Cardiac muscle cell (in vitro differentiated cells and primary cell): Measurements from ENCODE around the gene SKI. TPM values are rescaled to one million over a fixed set of nuclear protein-coding genes. Genes with fewer than 3 reads are reported as not detected.
"Not testable (repeated sequence)": the region's sequence is repeated elsewhere in the genome, so short reads cannot be mapped to it uniquely, and the experiment has no call there.

Source experiments
- DNase-seq, 2 donors: peaks; one replicate each; pipeline versions ENCODE4 v3.0.0 to v3.0.0-alpha.2; 2010 to 2017; ENCODE audit warnings: low read depth in 1 of 2, low spot score in 1 of 2
- H3K27ac ChIP-seq: fragments of 200-600 bp; sonication (generic); 2 replicates; pipeline ENCODE4 v1.5.1; 2016
- H3K27me3 ChIP-seq: fragments of 200-600 bp; sonication (generic); 2 replicates; pipeline ENCODE4 v1.6.0; 2016; ENCODE audit warnings: control low read depth
- H3K36me3 ChIP-seq: fragments of 200-600 bp; sonication (generic); 2 replicates; pipeline ENCODE4 v1.5.1; 2016; ENCODE audit warnings: control low read depth
- H3K4me1 ChIP-seq: fragments of 200-600 bp; sonication (generic); 2 replicates; pipeline ENCODE4 v1.8.1; 2017; ENCODE audit warnings: low read depth, mild to moderate bottlenecking, mixed run types
- H3K4me3 ChIP-seq: fragments of 200-600 bp; sonication (generic); 2 replicates; pipeline ENCODE4 v1.5.1; 2016; ENCODE audit warnings: mild to moderate bottlenecking
- H3K9me3 ChIP-seq: fragments of 200-600 bp; sonication (generic); 2 replicates; pipeline ENCODE4 v1.5.1; 2017; ENCODE audit warnings: low read depth, mild to moderate bottlenecking, control low read depth
- polyA plus RNA-seq: library from polyadenylated mRNA; unstranded; fragments of >200 nt; fragmentation: Nextera tagmentation; extraction: Ambion mirVana; gene quantifications from 2 replicates; pipeline ENCODE4 v1.2.1, GENCODE V29; 2016
- total RNA-seq: library from RNA; depleted of rRNA; stranded (reverse); fragments of >200 nt; gene quantifications from 2 replicates; pipeline ENCODE4 v1.2.3, GENCODE V29; 2016
- TF ChIP-seq, protein P1 (sequence below): IDR thresholded peaks from 2 replicates; pipeline ENCODE4 v1.5.1; 2012; ENCODE audit warnings: low read depth, mild to moderate bottlenecking, low read length

The SKI gene
- total and polyA plus RNA-seq, 2 experiments from 2014 or later = 2.7 to 31.9 TPM

DNA sequence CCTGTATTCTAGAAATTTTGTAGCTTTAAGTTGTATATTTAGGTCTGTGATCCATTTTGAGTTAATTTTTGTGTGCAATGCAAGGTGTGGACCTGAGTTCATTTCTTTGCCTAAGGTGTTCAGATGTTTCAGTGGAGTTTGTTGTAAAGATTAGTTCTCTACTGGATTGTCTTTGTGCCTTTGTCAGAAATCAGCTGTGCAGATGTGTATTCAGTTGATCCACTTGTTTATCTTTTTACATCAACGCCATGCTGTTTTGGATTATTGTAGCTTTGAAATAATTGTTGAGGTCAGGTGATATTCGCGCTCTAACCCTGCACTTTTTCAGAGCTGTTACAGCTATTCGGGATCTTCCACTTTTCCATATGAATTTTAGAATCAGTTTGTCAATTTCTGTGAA, 32.8 kb downstream of the SKI start:
- Histone ChIP-seq H3K36me3 (no peaks in the 10 kb centered on the region), H3K4me3 (no peak overlapping the region), H3K4me1 (peaks cover 2% of the 10 kb centered on the region), H3K9me3 (no peaks in the 10 kb centered on the region), H3K27ac (no peak overlapping the region), H3K27me3 (no peaks in the 10 kb centered on the region)
- DNase-seq = no peak
- TF ChIP-seq, protein P1, sequence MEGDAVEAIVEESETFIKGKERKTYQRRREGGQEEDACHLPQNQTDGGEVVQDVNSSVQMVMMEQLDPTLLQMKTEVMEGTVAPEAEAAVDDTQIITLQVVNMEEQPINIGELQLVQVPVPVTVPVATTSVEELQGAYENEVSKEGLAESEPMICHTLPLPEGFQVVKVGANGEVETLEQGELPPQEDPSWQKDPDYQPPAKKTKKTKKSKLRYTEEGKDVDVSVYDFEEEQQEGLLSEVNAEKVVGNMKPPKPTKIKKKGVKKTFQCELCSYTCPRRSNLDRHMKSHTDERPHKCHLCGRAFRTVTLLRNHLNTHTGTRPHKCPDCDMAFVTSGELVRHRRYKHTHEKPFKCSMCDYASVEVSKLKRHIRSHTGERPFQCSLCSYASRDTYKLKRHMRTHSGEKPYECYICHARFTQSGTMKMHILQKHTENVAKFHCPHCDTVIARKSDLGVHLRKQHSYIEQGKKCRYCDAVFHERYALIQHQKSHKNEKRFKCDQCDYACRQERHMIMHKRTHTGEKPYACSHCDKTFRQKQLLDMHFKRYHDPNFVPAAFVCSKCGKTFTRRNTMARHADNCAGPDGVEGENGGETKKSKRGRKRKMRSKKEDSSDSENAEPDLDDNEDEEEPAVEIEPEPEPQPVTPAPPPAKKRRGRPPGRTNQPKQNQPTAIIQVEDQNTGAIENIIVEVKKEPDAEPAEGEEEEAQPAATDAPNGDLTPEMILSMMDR = no peak

DNA sequence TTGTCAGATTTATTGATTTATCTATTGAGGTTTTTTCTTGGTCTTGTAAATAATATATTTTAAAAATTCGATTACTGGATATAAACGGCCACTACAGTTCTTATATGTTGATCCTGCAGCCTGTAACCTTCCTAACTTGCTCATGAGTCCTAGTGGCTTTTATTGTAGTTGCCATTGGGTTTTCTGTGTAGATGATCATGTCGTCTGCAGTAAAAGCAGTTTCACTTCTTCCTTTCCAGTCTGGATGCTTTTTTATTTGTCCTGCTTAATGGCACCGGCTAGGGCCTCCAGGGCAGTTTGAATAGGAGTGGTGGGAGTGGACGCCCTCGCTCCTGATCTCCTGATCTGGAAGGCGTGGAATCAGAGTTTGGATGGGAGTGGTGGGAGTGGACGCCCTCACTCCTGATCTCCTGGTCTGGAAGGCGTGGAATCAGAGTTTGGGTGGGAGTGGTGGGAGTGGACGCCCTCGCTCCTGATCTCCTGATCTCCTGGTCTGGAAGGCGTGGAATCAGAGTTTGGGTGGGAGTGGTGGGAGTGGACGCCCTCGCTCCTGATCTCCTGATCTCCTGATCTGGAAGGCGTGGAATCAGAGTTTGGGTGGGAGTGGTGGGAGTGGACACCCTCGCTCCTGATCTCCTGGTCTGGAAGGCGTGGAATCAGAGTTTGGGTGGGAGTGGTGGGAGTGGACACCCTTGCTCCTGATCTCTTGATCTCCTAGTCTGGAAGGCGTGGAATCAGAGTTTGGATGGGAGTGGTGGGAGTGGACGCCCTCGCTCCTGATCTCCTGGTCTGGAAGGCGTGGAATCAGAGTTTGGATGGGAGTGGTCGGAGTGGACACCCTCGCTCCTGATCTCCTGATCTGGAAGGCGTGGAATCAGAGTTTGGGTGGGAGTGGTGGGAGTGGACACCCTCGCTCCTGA, 33.6 kb downstream of the SKI start:
- not testable (repeated sequence) for H3K27me3 ChIP-seq, H3K4me1 ChIP-seq, DNase-seq, H3K36me3 ChIP-seq, H3K27ac ChIP-seq, H3K4me3 ChIP-seq, H3K9me3 ChIP-seq

DNA sequence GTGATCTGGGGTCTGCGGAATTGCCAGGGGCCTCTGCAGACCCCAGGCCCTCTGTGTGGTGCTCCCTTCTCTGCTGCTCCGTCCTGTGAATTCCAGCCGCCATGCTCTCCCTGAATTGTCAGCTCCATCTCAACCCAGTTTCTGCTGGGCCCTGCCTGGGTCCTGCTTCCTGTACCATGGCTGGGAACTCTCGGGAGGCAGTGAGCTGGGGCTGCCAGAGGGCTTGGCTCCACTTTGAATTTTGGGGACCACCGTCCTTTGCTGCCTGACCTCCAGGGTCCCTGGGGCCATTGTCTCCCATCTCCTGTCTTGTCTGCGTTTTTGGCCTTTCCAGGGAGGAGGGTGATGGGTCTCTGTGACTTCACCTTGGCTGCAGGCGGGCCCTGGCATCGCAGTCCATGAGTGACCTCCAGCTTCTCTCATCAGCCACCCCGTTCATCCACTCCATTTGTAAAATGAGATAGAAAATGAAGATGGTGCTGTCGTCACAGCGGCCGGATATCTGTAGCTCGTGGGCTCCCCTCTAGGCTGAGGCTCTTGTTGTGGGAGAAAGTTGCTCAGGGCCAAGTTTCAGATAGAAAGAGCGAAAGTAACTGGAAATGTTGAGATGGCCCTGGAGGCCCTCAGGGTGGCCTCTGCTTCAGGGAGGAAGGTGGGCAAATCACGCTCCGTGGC, 38.3 kb downstream of the SKI start:
- DNase-seq = peak in 1 of 2 donors; percentile 31
- H3K36me3 ChIP-seq = no peaks in the 10 kb centered on the region
- no peak overlapping the region for H3K27ac ChIP-seq
- TF ChIP-seq, protein P1 = no peak
- H3K9me3 ChIP-seq = no peaks in the 10 kb centered on the region
- H3K4me3 ChIP-seq = no peak overlapping the region
- peaks cover 27% of the 10 kb centered on the region for H3K4me1 ChIP-seq
- H3K27me3 ChIP-seq = no peaks in the 10 kb centered on the region

DNA sequence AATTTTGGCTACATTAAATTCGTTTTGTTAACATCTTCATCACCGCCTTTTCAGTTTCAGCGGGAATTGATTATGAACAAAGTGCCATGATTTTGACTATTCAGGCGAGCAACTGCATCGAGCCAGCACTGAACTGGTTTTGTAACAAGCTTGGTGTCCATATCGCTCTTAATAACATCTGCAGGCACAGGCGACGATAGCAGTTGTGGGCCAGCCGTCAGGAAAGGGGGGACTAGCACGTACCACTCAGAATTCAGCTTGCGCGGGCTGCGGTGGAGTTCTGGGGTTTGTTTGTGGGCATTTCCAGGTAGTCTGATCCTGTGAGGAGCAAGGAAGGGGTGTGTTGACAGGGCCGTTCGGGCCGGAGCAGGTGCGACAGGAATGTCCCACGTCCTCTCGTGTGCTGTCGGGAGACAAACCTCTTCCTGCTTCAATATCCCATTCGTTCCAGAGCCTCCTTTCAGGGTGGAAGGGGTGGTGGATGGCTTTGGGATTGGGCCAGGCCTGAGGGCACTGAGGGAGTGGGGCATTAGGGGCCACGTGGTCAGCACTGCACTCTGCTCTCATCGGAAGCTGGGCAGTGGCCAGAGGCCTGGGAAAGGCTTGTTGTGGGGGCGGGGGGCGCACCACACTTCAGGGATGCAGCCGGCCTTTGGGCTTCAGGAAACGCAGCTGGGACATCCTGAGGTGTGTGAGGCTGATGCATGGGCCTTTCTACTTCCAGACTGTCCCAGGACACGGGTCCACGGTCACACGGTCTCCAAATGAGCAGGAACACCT, 39.1 kb downstream of the SKI start:
- Histone ChIP-seq H3K36me3 (no peaks in the 10 kb centered on the region), H3K4me1 (peaks cover 35% of the 10 kb centered on the region), H3K27ac (no peak overlapping the region), H3K9me3 (no peaks in the 10 kb centered on the region), H3K27me3 (no peaks in the 10 kb centered on the region), H3K4me3 (no peak overlapping the region)
- no peak for DNase-seq
- TF ChIP-seq, protein P1 = no peak

DNA sequence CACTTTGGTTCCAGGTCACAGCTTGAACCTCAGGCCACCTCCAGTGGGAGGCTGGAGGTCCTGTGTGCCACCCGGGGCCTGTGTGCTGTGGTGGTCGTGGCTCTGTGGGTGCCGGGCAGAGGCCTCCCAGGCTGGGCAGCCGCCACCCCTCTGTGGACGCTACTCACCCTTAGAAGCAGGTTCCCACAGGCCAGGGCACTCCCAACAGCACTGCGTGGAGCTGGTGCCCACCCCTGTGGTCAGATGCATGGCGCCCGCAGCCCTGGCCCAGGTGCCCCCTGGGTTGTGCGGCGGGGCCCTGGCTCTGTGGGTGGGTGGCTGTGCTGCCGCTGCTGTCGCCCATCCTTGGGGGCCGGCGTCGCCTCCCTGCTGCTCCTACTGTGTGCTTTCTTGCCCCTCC, 39.7 kb downstream of the SKI start:
- Histone ChIP-seq H3K36me3 (no peaks in the 10 kb centered on the region), H3K4me3 (no peak overlapping the region), H3K27me3 (no peaks in the 10 kb centered on the region), H3K27ac (no peak overlapping the region), H3K4me1 (peaks cover 41% of the 10 kb centered on the region), H3K9me3 (no peaks in the 10 kb centered on the region)
- TF ChIP-seq, protein P1 = no peak
- DNase-seq = no peak
